GM18520 (cell line): ENCODE measurements around the gene DNA2.

Source experiments
- ATAC-seq: cut with Tn5 transposase; IDR thresholded peaks from one replicate; pipeline ENCODE4 v1.9.1; 2021; ENCODE audit not compliant: unreplicated experiment

DNA2 gene

DNA sequence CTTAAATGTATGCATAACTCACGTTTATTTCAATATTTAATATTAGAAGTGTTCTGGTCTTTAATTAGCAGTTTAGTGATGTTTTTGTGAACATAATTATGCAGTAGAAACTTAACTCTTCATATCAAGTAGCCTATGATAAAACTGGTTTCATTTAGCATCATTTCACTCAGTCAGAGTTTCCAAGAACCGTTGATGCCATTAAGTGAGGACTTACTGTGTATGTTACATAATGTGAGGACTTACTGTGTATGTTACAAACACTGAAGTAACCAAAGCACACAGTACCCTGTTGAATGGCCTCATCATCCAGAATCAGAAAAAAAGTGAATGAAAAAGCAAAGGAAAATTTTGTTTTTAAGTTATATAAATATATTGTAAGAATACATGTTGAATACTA is 106.2 kb downstream of the DNA2 start:
- ATAC-seq: no peak

DNA sequence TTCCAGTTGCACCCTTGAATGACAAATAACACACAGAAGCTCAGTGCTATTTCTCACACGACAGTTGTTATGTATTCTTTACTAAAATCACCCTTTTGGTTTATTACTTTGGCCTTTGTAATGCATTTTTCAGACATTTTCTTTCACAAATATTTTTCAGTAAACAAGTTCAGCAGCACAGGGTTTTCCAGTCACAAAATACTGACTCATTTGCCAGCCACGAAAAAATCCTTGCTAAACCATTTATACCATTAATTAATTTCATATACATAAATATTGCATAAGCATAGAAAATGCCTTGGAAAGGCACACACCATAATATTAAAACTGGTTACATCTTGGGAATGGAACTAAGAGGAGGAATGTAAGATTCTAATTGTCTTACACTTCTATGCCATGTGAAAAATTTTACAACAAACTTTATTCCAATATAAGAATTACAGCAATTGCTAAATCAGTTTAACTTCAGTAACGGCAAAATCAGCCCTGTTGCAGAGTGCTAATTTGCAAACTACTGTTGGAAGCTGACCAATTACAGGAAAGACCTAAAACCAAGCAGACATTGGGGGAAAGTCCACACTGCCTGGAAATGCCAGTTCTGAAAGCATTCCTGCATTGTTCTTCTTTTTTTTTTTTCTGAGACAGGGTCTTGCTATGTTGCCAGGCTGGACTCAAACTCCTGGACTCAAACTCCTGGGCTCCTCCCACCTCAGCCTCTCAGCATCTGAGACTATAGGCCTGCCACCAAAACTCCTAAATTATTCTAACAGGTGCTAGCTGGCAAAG is 107.5 kb downstream of the DNA2 start:
- no peak for ATAC-seq
